ENCODE results near the gene EFHC2. TPM values are rescaled to one million over a fixed set of nuclear protein-coding genes. Genes with fewer than 3 reads are reported as not detected.

The EFHC2 gene
- total RNA-seq, result 0.29 and 1.2 TPM in 2 replicates

GRCh38 chrX:44343412-44344141, at the start of gene EFHC2:
Gene EFHC2 (minus strand): TSS chrX:44343672. CDS start chrX:44343588, 84 bp downstream.

Other genes starting within 250 kb of the EFHC2 start
- gene FUNDC1, start 199.2 kb upstream of the EFHC2 start, total RNA-seq, result 11.4 and 14.0 TPM in 2 replicates